ENCODE results near the gene SERPINB2.

The SERPINB2 gene

DNA sequence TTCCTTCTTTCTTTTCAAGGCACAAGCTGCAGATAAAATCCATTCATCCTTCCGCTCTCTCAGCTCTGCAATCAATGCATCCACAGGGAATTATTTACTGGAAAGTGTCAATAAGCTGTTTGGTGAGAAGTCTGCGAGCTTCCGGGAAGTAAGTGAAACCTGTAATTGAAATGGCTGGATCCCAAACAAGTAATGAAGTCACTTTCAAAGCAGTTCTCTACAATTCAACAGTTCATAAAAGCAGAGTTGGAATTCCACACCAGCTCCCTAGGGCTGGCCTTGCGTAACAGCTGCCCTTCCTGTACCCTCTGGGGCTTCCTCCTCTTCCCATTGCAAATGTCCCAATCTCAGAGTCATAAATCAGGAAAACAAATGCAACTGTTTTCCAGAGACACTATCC, 9.6 kb downstream of the SERPINB2 start:
- H3K9me3 ChIP-seq (ENCODE audit: control insufficient read depth, low read length), result no peaks in the 10 kb centered on the region
- H3K27me3 ChIP-seq (ENCODE audit: control insufficient read depth, insufficient read depth, low read length), result no peaks in the 10 kb centered on the region
- H2AFZ ChIP-seq, result no peak overlapping the region
- H3K9ac ChIP-seq, result no peak overlapping the region
- H3K4me3 ChIP-seq (ENCODE audit: low read depth, low read length), result no peak overlapping the region
- no peak for TF ChIP-seq CTCF (IDR thresholded peaks at IDR 0.05)
- no peak overlapping the region for H3K27ac ChIP-seq
- no peak overlapping the region for H3K4me2 ChIP-seq (ENCODE audit: low read length)
- no peaks in the 10 kb centered on the region for H3K36me3 ChIP-seq (ENCODE audit: control insufficient read depth, insufficient read depth, low read length)
- no peaks in the 10 kb centered on the region for H3K79me2 ChIP-seq
- H3K4me1 ChIP-seq, result no peaks in the 10 kb centered on the region

DNA sequence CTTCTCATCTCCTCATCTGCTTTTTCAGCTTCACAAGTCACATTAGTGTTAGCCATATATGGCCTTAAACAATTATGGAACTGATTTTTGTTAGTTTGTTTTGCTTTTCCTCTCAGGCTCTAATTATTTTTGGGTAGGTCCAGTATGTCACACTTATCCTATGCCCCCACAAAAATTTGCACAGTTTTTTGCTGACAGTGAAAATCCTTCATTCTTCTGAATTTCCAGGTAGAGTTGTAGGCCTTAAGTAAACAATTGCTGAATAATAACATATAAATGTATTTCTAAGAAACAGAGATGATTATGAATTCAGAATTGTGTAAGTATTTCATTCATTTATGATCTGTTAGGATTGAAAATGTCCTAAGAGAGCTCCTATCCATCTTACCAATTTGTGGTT, 11.7 kb downstream of the SERPINB2 start:
- Histone ChIP-seq H3K4me3 (ENCODE audit: low read depth, low read length) (no peak overlapping the region), H3K36me3 (ENCODE audit: control insufficient read depth, insufficient read depth, low read length) (no peaks in the 10 kb centered on the region), H3K4me2 (ENCODE audit: low read length) (no peak overlapping the region), H3K4me1 (no peaks in the 10 kb centered on the region), H3K27ac (no peak overlapping the region), H3K27me3 (ENCODE audit: control insufficient read depth, insufficient read depth, low read length) (no peaks in the 10 kb centered on the region), H3K9ac (no peak overlapping the region), H2AFZ (no peak overlapping the region), H3K9me3 (ENCODE audit: control insufficient read depth, low read length) (no peaks in the 10 kb centered on the region), H3K79me2 (no peaks in the 10 kb centered on the region)
- TF ChIP-seq CTCF (IDR thresholded peaks at IDR 0.05), result no peak

DNA sequence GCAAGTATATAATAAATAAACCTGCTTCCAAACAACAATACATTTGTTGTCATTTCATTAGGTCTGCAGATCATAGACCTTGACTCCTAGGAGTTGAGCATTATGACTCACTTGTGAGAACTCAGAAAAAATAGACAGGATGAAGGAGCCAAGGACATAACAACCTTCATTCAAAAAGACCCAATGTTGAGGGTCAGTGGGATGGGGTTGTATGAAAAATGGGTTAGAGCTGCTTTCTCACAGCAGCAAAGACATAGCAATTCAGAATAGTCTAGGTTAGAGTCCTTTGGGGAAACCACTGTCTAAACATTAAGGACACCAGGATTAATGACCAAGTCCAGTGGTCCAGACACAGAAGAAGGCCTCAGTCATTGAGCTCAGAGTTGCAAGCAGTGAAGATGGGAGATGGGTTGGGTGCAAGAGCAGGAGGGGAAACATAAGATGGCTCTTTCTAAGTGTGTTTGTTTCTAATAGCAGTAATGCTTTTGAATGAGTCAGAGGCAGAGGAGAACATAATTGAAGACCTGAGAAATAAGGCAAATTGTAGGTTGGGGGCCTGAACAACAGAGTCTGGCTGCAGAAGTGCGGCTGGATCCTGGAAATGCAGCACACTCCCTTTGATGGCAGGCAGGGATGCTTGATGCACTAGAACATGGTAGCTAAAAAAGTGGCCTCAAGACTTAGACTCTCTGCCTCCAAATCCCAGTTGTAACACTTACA, 16.5 kb downstream of the SERPINB2 start:
- no peak overlapping the region for H3K4me3 ChIP-seq (ENCODE audit: low read depth, low read length)
- H3K4me1 ChIP-seq, result no peaks in the 10 kb centered on the region
- H3K36me3 ChIP-seq (ENCODE audit: control insufficient read depth, insufficient read depth, low read length), result no peaks in the 10 kb centered on the region
- no peak for TF ChIP-seq CTCF (IDR thresholded peaks at IDR 0.05)
- no peak overlapping the region for H2AFZ ChIP-seq
- H3K79me2 ChIP-seq, result no peaks in the 10 kb centered on the region
- H3K4me2 ChIP-seq (ENCODE audit: low read length), result no peak overlapping the region
- H3K27ac ChIP-seq, result no peak overlapping the region
- no peaks in the 10 kb centered on the region for H3K9me3 ChIP-seq (ENCODE audit: control insufficient read depth, low read length)
- H3K9ac ChIP-seq, result no peak overlapping the region
- no peaks in the 10 kb centered on the region for H3K27me3 ChIP-seq (ENCODE audit: control insufficient read depth, insufficient read depth, low read length)

DNA sequence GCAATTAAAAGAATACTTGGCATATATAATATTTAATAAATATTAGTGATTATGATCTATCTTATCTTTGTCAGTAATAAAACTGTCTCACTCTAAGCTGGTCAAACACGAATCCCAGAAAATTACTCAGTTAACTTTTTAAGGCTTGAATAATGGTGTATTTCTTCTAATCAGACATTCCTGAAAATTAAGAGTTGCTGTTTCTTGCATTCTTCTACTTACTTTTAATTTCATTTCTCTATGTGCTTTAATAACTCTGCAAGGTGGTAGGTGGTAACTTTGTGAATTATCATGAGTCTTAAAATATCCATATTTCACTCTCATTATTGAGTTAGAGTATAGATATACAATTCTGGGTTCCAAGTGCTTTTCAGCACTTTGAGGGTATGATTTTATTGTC, 17.2 kb downstream of the SERPINB2 start:
- H3K9me3 ChIP-seq (ENCODE audit: control insufficient read depth, low read length), result no peaks in the 10 kb centered on the region
- no peak for TF ChIP-seq CTCF (IDR thresholded peaks at IDR 0.05)
- H2AFZ ChIP-seq, result no peak overlapping the region

GRCh38 chr18:63905361-63905760, 17.9 kb downstream of the SERPINB2 start:
- no peak for TF ChIP-seq CTCF (IDR thresholded peaks at IDR 0.05)
- Histone ChIP-seq H3K27me3 (ENCODE audit: control insufficient read depth, insufficient read depth, low read length) (no peaks in the 10 kb centered on the region), H3K36me3 (ENCODE audit: control insufficient read depth, insufficient read depth, low read length) (no peaks in the 10 kb centered on the region)

More for the DNA sequence above, 17.2 kb downstream of the SERPINB2 start:
- H3K4me3 ChIP-seq (ENCODE audit: low read depth, low read length), result no peak overlapping the region
- no peak overlapping the region for H3K4me2 ChIP-seq (ENCODE audit: low read length)
- no peak overlapping the region for H3K27ac ChIP-seq
- H3K9ac ChIP-seq, result no peak overlapping the region
- H3K4me1 ChIP-seq, result no peaks in the 10 kb centered on the region
- no peaks in the 10 kb centered on the region for H3K36me3 ChIP-seq (ENCODE audit: control insufficient read depth, insufficient read depth, low read length)
- H3K27me3 ChIP-seq (ENCODE audit: control insufficient read depth, insufficient read depth, low read length), result no peaks in the 10 kb centered on the region
- H3K79me2 ChIP-seq, result no peaks in the 10 kb centered on the region

More at GRCh38 chr18:63905361-63905760, 17.9 kb downstream of the SERPINB2 start:
- H3K9ac ChIP-seq, result no peak overlapping the region
- no peaks in the 10 kb centered on the region for H3K79me2 ChIP-seq
- no peak overlapping the region for H3K4me2 ChIP-seq (ENCODE audit: low read length)
- H3K27ac ChIP-seq, result no peak overlapping the region
- H3K4me3 ChIP-seq (ENCODE audit: low read depth, low read length), result no peak overlapping the region
- no peaks in the 10 kb centered on the region for H3K4me1 ChIP-seq
- H3K9me3 ChIP-seq (ENCODE audit: control insufficient read depth, low read length), result no peaks in the 10 kb centered on the region
- no peak overlapping the region for H2AFZ ChIP-seq

All from parathyroid adenoma (tissue), 2 donors.